ENCODE measurements around the gene MYO19.
"Not testable (repeated sequence)": the region's sequence is repeated elsewhere in the genome, so short reads cannot be mapped to it uniquely, and the experiment has no call there.

The MYO19 gene

DNA sequence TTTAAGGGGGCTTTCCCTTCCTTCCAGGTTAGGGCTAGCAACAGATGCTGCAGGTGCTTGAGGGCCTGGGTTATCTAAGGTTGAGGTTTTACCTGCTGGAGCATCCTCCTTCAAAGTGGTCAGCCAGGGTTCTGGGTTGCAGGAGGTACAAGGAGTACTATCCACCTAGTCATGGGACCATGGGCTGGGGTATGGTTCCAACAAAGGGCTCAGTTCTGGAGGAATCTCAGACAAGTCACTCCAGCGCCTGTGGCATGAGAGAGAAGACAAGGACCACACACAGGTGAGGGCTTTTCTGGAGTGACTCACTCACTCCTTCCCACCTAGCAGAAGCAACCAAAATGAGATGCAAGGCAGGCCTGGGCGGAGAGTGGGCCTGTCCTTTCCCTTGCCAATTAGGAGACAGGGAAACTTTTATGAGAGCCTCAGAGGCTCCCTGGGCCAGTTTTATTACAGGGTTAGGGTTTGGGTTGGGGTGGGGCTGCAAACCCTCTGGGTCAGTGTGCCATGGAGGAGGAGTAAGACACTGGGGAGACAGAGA is 2.2 kb downstream of the MYO19 start:
- peak; percentile 52 for DNase-seq

DNA sequence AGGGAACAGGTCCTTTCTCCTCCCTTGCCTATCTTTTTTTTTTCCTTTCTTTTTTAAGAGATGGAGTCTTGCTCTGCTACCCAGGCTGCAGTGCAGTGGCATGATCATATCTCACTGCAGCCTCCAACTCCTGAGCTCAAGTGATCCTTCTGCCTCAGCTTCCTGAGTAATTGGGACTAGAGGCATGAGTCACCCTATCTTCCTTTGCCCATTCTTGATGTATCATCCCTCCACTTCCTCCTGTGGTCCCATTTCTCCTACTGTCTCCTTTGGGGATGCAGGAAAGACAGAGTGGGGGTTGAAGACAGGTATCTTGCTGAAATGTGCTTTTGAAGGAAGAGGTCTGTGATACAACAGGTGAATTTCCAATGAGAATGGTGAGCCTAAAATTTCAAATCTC is 5.5 kb downstream of the MYO19 start:
- no peak for DNase-seq

DNA sequence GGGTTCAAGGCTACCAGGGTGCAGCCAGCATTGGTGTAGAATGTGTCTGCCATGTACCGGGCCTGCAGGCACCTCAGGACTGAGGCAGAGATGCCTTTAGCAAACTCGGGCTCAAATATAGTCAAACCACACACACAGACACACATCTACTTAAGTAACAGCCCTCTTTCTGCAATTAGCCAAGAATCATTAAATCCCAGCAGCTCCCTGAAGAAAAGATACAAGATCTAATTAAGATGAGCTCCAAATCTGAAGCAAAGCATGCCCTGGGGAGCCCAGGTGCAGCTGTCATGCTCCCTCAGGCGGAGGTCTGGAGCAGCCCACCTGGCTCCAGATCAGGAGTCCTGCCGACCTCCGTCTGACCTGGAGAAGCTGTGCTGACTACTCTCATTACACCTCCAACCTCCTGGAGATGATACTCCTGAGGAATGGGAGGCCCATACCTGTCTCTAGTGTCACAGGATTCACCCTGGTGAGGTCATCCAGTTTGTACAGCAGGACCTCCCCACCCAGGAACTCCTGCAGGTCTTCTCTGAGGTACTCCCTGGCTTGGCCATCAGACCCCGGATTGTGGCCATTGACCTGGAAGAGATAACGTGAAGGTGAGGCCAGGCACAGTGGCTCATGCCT is 6.9 kb downstream of the MYO19 start:
- peak; percentile 51 for DNase-seq

DNA sequence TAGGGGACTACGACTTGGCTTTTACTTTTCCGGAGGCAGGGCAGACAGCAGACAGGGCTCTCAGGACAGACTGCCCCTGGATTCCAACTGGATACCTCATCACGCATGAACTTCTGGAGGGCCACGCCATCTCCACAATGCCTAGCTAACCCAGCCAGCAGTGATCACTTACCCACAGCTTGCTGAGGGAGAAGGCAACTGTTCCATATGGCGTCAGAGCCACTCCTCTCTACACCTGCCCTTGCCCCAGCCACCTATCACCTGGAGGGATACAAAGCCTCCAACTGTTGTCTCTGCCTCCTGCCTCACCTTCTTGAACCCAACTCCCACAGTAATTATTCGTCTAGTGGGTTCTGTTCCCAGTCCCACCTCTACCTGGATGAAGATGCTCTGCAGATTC is 8.8 kb downstream of the MYO19 start:
- DNase-seq: peak; percentile 52

DNA sequence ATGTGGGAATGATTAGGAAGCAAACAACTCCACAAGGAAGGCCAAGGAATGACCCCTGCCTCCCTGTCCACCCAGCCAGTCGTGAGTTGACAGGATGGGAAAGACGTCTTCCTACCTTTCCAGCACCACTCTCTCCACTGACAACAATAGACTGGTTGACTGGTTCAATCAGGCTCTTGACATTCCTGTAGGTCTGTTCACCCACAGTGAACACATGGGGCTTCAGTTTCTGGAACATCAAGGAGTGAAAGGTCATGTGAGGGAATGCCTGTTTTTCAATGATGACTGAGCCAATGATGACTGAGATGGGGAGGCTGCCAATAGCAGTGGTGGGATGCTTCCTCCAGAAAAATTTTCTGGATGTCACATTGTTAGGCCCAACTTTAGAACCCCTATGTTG is 9.6 kb downstream of the MYO19 start:
- no peak for DNase-seq

DNA sequence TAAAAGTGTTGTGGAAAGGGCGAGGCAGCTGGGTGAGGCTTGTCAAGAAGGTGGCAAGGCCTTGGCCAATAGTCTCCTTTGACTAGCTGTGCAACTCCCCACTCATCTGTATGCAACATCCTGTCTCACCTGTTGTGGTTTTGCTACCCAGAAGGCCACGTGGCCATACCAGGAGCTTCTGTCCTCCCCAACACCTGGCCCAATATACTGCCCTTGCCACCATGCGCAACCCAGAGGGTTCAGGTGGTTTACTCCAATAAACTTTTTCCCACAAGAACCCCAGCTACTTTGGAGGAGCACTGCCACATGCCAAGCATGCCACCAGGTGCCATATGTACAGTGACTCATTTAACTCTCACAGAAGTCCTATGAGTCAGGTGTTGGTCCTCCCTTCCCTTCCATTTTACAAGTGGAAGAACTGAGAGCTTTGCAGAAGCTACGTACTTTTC is 10.2 kb downstream of the MYO19 start:
- peak; percentile 61 for DNase-seq

DNA sequence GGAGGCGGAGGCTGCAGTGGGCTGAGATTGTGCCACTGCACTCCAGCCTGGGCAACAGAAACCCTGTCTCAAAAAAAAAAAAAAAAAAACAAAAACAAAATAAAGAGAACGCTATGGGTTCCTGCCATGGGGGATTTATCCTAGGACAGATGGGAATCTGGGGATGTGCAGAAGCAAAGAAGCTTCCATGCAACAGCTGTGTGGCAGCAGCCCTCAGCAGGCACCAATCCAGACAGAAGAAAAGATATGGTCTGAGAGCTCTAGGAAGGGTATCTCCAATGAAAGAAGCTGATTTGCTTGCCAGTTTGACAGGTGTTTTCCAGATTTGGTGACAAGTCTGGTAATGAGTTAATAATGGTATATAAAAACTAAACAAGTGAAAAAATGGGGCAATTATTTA is 11.6 kb downstream of the MYO19 start:
- DNase-seq: no peak

DNA sequence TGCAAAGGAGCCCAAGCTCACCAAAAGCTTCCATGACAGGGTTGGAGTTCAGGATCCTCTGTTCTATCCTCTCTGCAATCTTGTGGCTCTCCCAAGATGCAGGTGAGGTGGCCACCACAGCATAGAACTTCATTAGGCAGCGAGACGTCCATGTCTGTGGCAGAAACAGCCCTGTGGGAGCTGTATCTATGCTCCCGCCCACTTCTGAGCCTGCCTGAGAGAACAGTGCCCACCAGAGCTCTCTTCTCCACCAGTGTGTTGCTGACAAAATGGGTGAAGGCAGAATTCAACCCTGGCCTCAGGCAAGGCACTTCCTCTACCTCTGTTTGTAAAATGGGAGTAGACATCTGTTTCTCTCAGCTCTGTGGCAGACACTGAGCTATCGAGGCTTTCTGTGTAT is 18.8 kb downstream of the MYO19 start:
- no peak for DNase-seq

DNA sequence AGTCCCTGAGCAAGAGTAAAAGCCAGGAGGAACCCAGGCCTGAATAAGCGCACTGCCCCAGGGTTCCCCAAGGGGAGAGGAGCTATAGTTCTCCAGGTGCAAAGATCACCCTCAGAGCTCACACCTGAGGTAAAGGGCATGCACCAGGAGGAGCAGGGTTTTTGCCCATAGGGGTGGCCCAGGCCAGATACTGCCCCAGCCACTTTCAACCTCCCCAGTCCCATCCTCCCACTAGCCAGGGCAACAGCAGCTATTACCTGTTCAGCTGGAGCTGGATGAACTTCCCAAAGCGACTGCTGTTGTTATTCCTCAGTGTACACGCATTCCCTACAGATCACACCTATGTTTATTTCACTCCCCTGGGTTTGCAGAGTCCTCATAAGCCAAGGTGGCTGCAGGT is 19.8 kb downstream of the MYO19 start:
- DNase-seq: no peak

DNA sequence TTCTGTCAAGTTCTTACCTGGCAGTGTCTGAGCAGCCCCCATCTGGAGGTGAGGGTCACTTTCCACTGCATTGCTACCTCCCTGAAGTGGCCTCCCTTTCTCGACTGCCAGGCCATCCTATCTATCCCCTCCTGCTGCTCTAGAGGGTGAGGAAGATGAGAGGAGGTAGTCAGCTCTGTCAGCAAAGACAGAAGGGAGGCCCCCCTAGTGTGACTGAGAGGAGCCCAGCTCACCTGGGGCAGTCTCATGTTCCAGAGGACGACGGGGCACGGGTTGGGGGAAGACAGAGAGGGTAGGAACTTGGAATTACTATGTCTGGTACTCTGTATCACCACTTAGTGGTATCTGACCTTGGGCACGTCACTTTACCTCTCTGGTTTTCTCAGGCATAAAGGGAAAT is 22.0 kb downstream of the MYO19 start:
- DNase-seq: no peak

DNA sequence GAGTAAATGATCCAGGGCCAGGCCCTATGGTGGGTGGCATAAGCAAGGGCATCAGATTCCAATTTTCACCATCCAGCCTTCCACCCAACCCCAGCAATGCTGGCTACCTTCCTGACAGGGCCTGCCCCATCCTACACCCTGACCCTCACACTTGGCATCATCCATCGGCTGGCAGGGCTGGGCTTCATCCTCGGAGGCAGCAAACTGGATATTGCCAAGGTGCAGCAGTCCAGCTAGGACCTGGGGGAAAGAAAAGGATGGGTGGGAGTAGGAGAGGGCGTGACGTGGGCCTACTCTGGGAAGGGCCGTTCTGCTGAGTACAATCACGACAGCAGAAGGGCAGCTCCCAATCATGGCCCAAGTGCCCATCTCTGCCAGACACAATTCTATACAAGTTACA is 23.5 kb downstream of the MYO19 start:
- no peak for DNase-seq

DNA sequence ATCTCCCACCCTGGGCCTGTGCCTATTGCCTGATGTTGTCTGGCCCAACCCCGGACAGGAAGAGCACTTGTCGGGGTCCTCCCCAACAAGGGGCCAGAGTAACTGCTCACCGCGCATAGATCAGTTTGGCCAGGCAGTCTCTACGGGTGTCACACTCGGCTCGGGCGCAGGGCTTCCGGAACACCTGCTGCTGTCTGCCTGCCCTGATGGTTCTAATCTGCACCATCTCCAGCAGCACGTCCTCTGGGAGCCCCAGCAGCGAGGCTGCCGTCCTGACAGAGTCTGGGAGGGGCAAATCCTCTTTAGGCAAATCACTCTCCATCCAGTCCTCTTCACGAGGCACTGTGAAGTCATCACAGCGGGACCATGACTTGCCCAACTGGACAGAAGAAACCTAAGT is 24.0 kb downstream of the MYO19 start:
- DNase-seq: no peak

DNA sequence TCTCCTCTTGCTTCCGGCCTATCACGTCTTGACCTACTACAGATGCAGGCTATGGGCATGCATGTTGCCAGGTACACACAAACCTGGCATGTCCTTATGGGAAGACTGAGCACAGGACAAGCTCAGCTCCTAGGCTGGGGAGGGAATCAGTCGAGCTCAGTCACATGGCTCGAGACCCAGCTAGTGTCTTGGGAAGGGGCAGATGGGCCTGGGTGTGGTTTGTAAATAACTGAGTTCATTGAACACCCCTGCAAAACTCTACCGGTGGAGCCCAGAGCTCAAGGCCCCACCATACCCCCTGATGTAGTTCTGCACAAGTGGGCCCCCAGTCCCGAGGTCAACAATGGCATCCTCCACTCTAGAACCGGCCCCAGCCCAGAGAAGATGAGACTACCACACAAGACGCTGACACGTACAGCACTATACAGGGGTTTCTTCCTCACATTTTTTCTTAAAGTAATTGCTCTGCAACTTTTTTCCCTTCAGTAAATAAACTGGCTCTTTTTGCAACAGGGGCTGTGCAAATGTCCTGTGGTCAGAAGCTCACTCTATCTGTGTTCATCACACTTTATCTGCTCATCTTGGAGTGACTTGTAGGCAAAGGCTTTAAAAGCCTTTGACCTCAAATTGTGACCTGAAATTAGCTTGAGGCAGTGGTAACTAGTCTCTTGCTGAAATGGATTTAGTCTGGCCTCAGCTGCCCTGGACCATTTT is 25.2 kb downstream of the MYO19 start:
- no peak for DNase-seq

DNA sequence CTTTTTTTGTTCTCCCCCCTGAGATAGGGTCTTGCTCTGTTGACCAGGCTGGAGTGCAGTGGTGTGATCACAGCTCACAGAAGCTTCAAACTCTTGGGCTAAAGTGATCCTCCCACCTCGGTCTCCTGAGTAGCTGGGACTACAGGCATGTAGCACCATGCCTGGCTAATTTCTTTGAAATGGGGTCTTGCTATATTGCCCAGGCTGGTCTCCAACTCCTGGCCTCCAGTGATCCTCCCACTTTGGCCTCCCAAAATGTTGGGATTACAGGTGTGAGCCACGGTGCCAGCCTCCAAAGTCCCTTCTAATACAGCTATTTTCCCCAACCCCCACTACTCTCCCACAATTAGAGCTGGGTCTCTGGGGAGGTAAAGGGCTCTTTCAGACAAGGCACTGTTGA is 26.2 kb downstream of the MYO19 start:
- not testable (repeated sequence) for DNase-seq

DNA sequence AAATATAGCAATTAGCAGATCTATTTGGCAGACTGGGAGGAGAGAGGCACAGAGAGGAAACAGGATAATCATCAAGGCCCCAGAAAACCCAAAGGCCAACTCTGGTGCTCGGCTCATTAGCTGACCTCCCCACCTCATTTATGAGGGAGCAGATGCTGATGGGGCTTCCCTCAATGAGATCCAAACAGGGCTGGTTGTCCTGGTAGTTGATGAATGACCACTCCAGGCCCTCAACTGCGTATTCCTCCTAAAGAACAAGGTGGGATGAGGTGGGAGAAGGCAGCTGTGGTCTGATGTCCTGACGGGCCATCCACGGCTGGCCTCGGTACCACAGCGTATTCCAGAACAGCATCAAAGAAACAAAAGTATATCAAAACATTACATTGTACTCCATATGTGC is 27.4 kb downstream of the MYO19 start:
- DNase-seq: no peak

DNA sequence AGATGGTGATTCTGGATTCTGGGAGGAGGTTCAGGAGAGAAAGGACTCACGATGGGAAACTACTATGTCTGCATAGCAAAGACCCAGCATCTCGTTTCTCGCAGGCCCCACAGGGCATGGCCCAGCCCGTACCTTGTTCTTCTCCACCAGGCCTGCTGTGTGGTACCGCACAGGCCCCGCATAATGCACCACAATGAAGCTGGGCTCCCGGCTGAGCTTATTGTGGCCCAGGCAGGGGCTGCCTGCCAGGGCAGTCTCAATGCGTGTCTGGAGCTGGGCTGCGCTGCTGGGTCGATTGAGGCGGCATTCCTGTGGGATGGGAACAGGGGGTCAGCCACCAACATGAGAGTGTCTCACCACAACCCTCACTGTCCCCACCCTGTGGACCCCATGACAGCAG is 27.8 kb downstream of the MYO19 start:
- DNase-seq: no peak

DNA sequence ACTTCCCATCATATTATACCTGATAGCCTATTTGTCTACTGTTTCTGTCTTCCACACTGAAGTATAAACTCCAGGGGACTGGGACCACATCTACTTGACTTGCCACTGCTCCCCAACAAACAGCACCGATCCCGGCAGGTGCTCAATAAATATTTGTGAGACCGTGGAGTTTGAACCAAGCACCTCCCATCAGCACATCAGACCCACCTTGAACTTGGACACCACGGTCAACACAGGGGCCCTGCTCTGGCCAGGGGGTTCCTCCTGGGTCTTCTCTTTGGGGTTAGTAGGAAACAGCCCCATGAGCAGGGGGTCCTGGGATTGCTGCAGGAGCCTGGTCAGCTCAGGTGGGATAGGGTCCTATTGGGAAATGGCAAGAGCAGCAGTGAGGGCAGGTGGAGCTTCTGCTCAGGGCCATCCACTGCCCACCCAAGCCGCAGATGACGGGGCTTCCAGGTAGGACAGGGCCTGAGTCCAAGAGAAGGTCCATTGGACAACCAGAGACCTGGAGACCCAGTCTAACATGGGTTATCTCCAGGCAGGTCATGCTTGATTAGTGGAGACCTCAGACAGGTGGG is 28.3 kb downstream of the MYO19 start:
- no peak for DNase-seq

DNA sequence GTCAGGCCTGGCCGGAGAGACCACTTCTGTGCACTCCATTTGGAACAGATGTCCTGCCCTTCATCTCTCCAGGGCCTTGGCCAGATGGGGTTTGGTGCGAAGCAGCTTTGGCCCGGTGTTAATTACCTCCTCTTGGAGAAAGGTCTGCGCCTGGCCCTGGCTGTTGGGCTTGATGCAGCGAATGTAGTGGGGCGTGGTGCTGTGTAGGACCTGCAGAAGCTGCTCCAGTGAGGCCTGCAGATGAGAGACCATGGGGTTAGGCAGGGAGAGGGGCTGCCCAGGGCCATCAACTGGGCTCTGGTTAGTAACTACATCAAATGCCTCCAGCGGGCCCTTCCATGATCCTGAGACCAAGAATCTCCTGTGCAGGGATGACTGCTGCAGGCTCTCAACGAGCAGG is 29.5 kb downstream of the MYO19 start:
- no peak for DNase-seq

DNA sequence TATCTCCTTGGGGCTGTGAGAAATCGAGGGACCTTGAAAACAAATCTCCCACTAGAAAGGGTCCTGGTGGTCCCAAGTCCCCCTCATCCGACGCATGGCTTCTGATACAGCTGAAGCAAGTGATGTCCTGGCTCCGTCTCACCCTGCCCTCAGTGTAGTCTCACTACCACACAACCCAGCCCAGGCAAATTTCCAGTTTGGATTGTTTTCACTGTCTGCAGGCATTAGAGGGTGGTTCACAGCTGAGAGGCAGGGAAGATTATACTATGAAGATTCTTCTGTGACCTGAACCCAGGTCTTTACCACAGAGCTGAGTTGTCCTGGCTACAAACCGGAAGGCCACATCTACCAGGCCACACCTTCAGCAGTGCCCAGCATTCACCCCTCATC is 30.5 kb downstream of the MYO19 start:
- no peak for DNase-seq

DNA sequence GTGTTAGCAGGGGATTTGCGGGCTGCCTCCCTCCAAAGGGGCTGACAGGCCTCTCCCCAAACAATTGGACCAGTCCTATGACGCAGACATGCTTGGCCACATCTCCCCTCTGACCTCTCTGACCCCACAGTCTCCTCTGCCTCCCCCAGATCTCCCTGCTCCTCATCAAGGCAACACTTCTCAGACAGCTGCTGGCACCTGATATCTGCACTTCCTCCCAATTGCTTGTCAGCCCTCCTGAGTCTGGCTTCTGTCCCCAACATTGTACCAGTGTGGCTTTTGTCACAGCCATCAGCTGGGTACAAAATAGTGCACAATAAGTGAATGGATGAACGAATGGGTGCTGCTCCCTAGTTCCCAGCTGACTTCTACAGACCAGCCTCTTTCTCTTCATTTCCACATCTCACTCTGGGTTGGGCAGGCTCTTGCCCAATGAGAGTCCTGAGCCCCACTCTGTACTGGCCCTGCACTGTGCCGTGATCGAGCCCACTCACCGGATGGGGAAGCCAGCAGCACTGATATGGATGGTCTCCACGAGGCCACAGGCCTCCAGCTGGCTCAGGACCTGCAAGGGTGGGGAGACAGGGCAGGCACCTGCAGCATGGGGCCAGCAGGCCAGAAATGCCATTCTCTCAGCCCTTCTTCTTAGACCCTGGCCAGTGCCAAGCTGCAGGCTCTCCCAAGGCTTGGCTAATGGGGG is 31.1 kb downstream of the MYO19 start:
- DNase-seq: no peak

DNA sequence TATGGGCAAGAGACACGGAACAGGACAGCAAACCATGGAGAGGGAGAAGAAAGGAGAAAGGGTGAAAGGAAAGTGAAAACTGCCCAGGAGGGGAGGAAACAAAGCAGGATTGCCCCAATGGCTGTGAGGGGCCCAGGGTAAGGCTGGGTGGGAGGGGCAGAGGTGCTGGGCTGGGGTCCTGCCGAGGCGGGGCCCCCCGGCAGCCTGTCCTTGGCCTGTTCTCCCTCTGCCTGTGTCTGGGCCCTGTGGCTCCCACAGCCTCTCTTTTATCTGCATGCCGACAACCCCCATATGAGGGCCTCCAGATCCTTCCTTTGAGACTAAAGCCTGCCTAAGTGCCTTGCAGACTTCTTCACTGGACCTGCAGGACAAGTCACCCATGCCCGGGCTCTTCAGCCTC is 32.7 kb downstream of the MYO19 start:
- no peak for DNase-seq

DNA sequence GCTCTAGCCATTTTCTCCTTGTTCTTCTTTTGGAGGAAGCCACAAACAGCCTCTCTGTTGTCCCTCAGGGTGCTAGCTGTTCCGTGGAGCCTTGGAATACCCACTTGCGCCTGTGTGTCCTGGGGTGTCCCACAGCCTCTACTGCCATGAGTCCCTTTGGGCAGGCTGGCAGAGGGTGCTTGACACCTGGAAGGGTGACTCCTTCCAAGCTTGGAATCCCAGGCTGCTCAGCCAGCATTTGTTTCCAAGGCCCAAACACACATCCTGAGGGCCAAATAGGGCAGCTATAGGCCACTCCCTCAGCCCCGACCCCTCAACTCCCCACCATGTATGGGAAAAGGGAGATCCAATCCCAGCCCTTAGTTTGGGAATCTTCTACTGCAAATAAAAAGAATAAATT is 33.3 kb downstream of the MYO19 start:
- DNase-seq: no peak

DNA sequence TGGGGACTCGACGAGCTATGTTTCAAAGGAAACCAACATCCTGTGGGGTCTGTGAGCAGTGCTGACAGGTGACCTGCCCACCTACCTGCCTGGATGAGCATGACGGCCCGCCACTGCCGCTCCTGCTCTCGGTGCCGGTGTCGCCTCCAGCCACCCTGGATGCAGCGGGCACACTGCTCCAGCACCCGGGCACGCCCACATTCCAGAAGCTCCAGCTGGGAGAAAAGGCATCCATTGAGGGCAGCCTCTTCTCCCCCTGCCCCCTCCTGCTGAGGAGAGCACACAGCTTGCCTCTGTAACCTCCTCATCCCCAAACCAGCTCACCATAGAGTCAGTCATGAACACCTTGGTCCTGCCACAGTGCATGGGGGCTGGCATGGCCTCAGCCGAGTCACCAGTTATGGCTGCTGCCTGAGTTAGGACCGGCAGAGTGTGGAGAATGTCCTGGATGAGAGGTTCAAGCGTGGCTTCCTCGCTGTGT is 33.9 kb downstream of the MYO19 start:
- DNase-seq: no peak
